GM19240 (cell line): ENCODE data around the gene ZNF133.
"Not testable (repeated sequence)": the region's sequence is repeated elsewhere in the genome, so short reads cannot be mapped to it uniquely, and the experiment has no call there.

Source experiments
- DNase-seq: peaks from one replicate; pipeline ENCODE4 v3.0.0; 2011; ENCODE audit warnings: low spot score; ENCODE audit not compliant: insufficient read length

Gene ZNF133

GRCh38 chr20:18284805-18285533, 3.4 kb upstream of the ZNF133 start:
- DNase-seq: no peak

DNA sequence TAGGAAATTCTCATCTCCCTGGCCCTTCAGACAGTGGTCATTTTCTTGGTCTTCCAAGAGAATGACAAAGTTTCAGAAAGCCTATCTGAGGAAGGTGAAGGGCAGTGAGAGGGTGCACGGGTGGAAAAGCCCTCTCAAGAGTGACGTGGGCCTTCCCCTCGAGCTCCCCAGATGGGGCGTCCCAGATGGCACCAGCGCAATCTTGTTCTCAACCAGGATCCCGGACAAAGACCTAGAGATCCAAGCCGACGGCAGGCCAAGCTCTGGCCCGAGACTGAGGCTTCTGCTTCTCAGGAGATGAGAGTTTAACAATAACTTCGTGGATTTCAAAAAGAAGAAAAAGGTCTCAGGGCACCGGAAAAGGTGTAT, 797 bp upstream of the ZNF133 start:
- no peak for DNase-seq

DNA sequence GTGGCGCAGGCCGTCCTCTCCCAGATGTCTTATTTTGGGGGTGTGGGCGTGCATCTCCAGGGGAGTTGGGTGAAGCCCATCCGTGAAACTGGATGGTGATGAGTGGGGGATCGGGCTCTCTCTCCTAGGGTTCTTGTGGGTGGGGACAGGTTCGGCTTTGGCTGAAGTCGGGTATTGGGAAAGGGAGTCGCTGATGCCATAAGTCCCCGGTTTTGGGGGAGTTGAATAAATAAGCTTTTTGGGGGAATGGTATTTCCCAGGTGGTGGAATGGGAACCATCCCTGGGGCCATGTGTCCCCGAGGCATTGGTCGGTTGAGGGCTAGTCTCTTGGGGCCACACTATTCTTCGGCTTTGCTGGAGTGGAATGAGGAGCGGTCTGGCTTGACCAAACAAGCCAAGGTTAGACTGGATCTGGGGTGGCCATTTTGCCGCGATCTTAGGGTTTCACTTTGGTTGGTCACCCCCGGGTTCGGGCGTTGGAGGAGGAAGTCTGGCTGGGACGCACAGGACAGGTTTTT, 481 bp downstream of the ZNF133 start:
- DNase-seq: no peak

GRCh38 chr20:18289306-18289705, 979 bp downstream of the ZNF133 start:
- no peak for DNase-seq

DNA sequence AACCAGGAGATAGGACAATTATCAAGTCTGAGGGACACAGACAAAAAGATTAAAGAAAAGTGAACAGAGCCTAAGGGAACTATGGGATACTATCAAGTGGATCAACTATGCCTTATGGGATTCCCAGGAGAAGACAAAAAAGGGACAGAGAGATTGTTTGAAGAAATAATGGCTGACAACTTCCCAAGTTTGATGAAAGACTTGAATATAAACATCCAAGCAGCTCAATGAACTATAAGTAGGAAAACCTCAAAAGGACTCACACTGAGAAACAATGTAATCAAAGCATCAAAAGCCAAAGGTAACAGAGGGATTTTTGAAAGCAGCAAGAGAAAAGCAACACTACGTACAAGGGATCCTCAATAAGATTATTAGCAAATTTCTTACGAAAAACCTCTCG, 11.0 kb downstream of the ZNF133 start:
- DNase-seq: no peak

DNA sequence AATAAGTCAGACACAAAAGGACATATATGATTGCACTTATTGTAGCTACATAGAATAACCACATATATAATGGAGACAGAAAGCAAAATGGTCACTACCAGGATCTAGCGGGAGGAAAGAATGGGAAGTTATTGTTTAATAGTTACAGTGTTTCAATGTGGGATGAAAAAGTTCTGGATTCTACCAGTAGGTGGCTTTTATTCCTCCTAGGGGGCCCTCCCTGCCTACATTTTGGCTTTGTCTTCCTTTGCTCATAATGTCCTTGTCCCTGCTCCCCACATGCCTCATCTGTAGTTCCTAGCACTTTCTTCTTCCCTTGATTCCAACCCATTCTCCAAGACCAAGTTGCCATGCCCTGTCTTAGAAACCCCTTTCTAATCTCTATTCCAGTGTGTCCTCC, 16.3 kb downstream of the ZNF133 start:
- DNase-seq: no peak

- no peak for DNase-seq
Observed at GRCh38 chr20:18307301-18307700, 19.0 kb downstream of the ZNF133 start.

- DNase-seq: no peak
Observed at GRCh38 chr20:18310051-18310450, 21.7 kb downstream of the ZNF133 start.

DNA sequence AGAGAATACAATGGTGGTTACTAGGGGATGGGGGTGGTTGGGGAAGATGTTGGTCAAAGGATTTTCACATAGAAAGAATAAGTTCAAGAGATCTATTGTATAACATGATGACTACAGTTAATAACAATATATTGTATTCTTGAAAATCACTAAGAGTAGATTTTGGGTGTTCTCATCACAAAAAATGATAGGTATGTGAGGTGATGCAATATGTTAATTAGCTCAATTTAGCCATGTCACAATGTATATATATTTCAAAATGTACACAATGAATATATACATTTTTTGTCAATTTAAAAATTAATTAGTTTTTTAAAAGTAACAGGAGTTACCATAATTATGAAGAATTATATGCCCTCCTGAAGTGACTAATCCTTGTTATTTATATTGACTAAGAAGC, 22.3 kb downstream of the ZNF133 start:
- DNase-seq: no peak

GRCh38 chr20:18312723-18313122, 24.4 kb downstream of the ZNF133 start:
- no peak for DNase-seq

DNA sequence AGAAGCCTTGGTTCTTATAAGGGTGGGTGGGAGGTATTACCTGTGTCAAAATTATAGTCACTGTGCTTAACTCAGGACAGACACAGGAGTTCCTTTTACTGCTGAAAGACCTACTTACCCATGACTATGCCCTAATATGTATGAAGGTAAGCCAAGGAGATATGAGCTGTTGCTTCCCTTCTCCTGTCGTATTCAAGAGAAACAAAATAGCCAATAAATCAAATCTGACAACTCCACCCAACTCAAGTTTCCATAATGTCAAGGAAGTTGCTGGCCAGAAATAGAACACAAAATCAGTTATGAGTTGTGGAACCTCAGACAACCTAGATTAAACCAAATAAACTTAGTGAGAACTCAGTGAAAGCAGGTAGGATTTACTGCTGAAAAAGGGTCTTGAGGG, 25.1 kb downstream of the ZNF133 start:
- DNase-seq: no peak

DNA sequence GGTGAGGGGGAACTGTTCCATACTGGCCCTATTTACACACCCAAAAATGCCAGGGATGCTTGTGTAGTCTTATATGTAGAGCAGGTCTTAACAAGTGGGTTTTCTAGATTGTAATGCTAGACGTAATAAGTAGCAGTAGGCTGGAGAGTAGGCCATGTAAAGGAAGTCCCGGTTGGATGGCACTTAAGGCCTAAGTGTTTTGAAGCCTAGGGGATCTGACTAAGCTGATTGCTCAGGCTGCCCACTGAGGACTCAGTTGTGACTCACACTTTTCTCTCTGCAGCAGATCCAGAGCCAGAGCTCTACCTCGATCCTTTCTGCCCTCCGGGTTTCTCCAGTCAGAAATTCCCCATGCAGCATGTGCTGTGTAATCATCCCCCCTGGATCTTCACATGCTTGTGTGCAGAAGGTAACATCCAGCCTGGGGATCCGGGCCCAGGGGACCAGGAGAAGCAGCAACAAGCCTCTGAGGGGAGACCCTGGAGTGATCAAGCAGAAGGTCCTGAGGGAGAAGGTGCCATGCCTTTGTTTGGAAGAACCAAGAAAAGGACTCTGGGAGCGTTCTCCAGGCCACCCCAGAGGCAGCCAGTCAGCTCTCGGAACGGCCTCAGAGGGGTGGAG, 26.6 kb downstream of the ZNF133 start:
- no peak for DNase-seq

DNA sequence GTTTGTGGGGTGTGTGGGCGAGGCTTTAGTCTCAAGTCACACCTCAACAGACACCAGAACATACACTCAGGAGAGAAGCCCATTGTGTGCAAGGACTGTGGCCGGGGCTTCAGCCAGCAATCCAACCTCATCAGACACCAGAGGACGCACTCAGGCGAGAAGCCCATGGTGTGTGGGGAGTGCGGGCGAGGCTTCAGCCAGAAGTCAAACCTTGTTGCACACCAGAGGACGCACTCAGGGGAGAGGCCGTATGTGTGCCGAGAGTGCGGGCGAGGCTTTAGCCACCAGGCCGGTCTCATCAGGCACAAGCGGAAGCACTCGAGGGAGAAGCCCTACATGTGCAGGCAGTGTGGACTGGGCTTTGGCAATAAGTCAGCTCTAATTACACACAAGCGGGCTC, 27.8 kb downstream of the ZNF133 start:
- no peak for DNase-seq

DNA sequence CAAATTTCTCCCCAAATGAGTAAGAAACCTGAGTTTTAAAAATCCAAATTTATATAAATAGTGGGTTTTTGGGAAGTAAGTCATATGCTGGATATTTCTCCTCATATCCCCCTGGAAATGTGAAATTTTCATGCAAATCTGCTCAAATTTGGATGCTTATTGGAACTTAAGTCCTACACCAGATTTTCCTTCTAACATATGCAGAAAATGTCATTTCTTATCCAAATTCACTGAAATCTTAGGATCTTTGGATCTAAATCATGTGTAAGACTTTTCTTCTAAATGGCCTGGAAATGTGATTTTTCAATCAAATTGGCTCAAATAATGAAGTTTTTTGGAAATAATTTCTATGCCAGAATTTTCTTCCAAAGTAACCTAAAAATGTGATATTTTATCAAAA, 33.0 kb downstream of the ZNF133 start:
- DNase-seq: no peak

DNA sequence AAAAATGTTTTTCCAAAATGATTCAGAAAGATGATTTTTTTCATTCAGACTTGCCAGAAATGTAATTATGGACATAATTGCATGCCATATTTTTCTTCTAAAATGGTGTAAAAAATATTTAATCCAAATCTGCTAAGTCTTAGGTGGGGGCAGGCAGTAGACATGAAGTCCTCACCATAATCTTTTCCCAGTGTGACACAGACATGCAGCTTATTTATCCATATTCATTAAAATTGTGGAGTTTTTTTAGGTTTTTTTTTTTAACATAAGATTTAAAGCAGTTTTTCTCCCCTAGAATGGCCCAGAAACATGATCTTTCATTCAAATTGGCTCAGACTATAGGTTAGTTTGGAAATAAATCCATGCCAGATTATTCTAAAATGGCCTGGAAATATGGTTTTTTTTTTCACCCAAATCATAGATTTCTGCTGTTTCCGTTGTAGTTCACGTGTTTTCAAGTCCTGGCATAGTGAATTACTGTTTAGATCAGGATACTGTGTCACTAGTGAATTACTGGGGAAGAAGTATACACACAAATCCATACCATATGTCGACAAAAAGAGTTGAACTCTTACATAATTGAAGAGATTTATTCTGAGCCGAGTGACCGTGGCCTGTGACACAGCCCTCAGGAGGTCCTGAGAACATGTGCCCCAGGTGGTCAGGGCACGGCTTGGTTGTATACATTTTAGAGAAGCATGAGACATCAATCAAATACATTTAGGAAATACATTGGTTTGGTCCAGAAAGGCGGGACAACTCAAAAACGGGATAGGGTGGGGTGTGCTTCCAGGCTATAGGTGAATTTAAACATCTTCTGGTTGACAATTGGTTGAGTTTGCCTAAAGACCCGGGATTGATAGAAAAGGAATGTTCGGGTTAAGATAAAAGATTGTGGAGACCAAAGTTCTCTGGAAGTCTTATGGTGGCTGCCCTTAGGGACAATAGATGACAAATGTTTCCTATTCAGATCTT, 33.9 kb downstream of the ZNF133 start:
- DNase-seq: no peak

DNA sequence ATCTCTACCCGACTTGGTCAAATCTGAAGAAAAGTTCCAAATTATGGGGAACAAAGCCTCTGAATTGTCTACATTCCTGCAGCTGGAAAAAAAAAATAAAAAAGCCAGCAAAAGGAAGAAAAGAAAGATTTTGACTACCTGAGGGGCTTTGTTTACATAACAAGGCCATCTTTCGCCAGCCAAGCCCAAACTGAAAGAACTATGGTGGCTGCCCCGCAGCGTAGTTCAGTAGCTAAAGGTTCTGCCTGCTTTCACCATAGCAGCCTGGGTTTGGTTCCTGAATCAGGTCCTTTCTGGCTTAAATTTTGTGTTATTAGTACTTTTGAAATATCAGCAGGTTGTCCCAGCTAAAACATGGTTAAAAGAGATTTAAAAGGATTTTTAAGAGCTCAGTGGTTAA, 35.4 kb downstream of the ZNF133 start:
- no peak for DNase-seq

DNA sequence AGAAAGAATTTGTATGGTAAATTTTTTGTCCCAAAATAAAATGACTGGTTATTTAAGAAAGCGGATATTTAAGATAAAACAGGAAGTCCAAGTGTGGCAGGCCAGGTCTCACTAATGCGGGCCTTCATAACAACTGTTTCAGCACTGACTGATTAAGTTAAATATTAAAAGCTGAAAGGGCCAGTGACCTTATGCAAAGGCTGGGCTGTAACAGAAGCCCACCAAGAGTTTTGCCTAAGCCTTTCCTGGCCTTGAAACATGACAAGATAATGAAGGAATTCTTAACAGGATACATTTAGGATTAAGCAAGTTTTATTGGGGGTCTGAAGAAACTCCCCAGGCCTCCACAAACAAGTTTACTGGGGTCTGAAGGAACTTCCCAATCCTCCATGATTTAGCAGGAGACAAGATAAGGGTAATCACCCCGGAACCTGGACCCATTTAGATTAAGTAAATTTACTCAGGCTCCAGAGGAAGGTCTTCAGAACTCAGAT, 36.3 kb downstream of the ZNF133 start:
- DNase-seq: no peak

DNA sequence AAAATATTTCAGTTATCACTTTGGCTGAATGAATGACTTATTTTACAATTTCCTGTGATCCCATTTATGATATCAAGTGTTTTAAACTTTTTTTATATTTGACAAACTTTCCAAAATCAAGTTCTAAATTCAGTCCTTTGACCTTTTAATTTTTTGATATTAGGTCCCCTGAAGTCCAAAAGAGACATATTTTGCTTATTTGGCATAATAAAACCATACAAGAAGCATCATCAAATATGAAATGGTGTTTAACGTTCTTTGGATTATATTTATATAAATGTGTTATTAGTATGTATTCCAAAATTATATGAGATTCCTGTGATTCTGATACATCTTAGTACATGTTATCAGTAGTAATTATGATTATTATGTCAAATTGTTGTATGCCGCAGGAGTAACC, 38.7 kb downstream of the ZNF133 start:
- no peak for DNase-seq

- no peak for DNase-seq
Observed at GRCh38 chr20:18331694-18332093, 43.4 kb downstream of the ZNF133 start.

DNA sequence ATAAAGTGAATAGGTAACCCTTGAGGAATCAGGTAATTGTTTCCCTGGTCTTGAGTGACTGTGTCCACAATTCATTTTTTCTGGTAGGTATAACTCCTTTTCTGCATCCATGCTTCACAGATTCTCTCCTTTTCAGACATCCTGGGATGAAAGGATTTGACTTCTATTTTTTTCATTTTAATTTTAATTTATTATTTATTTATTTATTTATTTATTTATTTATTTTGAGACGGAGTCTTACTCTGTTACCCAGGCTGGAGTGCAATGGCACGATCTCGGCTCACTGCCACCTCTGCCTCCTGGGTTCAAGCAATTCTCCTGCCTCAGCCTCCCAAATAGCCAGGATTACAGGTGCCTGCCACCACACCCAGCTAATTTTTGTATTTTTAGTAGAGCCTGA, 61.4 kb downstream of the ZNF133 start:
- DNase-seq: not testable (repeated sequence)

DNA sequence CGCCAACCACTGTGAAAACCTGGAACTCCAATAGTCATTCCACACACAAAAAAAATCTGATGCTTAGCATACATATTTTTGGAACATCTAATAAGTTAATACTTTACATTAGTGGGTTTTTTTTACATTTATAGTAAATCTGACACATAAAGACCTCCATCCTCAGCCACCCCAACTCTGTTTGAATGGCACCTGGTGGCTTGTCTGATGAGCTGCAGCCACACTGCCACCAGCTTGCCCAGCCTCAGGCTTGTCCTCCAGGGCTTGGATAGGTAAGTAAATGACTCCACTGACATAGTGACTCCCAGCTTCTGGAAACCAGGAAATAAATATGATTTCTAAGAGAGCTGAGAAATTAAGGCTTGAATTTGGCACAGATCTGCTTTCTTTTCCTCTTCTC, 71.5 kb downstream of the ZNF133 start:
- DNase-seq: no peak

- no peak for DNase-seq
Observed at GRCh38 chr20:18360635-18361034, 72.3 kb downstream of the ZNF133 start.
